ENCODE data around the gene ANKRD34B.

DNA sequence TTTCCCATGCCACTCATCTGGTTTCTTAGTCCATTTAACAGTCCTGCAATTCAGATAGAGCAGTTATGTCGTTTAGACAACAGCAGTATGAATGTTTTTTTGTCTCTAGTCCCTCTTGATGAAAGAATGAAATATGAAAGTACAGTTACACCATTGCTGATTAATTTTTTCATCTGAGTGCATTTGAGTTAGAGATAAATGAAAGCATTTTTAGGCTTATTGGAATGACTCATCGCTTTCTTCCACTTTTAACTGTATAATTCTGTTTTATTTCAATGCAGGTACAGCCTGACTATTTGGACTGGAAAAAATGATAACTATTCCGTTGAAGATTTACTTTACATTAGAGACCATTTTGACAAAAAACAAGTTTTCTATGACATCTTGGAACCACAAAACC lies 28.7 kb downstream of the ANKRD34B start:
- TF ChIP-seq, protein P1, sequence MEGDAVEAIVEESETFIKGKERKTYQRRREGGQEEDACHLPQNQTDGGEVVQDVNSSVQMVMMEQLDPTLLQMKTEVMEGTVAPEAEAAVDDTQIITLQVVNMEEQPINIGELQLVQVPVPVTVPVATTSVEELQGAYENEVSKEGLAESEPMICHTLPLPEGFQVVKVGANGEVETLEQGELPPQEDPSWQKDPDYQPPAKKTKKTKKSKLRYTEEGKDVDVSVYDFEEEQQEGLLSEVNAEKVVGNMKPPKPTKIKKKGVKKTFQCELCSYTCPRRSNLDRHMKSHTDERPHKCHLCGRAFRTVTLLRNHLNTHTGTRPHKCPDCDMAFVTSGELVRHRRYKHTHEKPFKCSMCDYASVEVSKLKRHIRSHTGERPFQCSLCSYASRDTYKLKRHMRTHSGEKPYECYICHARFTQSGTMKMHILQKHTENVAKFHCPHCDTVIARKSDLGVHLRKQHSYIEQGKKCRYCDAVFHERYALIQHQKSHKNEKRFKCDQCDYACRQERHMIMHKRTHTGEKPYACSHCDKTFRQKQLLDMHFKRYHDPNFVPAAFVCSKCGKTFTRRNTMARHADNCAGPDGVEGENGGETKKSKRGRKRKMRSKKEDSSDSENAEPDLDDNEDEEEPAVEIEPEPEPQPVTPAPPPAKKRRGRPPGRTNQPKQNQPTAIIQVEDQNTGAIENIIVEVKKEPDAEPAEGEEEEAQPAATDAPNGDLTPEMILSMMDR (IDR thresholded peaks at IDR 0.05; ENCODE audit: insufficient read depth, low read depth, low read length) = no peak
- TF ChIP-seq EZH2 (IDR thresholded peaks at IDR 0.05; ENCODE audit: insufficient read depth, low read length) = no peak
